Ramos (cell line): ENCODE results near the gene SORCS2.
"Not testable (repeated sequence)": the region's sequence is repeated elsewhere in the genome, so short reads cannot be mapped to it uniquely, and the experiment has no call there.

Experiments used
- in situ Hi-C: fragments of 300-500 bp; cut with MboI; formaldehyde crosslinking; loops from one replicate; pipeline ENCODE4 v1.14.3; 2022; ENCODE audit warnings: low sequenced_read_pairs; ENCODE audit not compliant: unreplicated experiment

Gene SORCS2

GRCh38 chr4:7451800-7452199, 259.5 kb downstream of the SORCS2 start:
- in situ Hi-C loops = no loop called here

DNA sequence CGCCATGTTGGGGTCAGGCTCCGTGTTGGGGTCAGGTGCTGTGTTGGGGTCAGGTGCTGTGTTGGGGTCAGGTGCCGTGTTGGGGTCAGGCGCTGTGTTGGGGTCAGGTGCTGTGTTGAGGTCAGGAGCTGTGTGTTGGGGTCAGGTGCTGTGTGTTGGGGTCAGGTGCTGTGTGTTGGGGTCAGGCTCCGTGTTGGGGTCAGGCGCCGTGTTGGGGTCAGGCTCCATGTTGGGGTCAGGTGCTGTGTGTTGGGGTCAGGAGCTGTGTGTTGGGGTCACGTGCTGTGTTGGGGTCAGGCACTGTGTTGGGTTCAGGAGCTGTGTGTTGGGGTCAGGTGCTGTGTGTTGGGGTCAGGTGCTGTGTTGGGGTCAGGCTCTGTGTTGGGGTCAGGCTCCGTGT, 260.5 kb downstream of the SORCS2 start:
- in situ Hi-C loops = not testable (repeated sequence)

DNA sequence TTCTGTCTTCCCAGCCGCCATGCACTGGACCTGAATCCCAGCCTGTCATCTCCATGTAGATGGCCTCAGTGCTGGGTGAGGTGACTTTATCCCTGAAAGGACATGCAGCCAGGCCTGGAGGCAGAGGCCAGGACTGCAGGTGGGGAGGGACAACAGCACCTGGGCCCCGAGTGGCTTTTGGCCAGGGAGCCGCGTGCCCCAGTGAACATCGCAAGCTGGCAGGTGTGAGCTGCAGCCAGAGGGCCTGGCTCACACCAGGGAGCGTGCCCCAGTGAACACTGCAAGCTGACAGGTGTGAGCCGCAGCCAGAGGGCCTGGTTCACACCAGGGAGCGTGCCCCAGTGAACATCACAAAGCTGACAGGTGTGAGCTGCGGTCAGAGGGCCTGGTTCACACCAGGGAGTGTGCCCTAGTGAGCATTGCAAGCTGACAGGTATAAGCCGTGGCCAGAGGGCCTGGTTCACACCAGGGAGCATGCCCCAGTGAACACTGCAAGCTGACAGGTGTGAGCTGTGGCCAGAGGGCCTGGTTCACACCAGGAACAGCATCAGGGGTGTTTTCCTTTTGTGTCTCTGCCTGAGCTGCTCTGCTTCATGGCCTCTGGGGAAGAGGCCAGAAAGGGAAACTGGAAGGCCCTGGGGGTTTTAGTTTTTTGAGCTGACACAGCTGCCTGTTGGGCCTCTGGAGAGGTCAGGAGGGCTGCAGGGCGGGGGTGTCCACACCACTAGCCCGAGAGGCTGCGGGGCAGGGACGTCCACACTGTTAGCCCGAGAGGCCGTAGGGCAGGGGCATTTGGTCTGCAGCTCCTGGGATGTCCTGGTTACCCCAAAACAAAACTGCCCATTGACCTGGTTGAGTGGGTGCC, 265.1 kb downstream of the SORCS2 start:
- in situ Hi-C loops = no loop called here

GRCh38 chr4:7458066-7458425, 265.7 kb downstream of the SORCS2 start:
- in situ Hi-C loops = no loop called here

DNA sequence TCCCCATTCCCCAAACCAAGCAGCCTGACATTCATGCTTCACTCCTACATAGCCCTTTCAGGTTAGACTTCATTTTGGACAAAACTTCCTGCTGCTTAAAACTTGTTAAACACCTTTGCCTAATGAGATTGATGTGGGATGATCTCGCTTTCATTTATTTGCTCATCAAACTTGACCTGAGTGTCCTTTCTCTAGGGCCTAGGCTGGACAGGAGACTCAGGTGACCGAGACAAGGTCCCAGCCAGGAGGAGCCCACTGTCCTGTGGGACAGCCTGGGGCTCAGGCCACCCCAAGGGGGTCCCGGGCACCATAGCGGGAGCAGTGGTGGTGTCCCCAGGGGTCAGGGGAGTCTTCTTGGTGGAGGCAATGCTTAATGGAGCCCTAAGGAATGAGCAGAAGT, 266.1 kb downstream of the SORCS2 start:
- in situ Hi-C loops = no loop called here

GRCh38 chr4:7459471-7459870, 267.1 kb downstream of the SORCS2 start:
- in situ Hi-C loops = no loop called here

DNA sequence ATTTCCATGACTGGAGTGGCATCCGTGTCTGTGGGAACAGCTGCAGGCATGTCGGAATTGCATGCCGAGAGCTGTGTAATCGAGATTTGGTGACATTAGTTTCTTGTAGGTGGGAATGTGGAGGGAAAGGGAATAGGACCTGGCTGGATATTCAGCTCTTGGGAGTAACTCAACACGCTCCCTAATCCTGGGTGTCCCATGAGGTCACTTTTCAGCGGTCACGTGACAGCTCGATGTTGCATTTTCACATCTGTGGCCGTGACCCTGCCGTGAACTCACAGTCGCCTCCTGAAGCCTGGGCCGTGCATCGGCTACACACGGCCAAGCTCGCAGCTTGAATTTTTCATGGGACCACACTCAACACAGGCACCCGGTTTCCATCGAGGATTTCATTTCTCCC, 268.2 kb downstream of the SORCS2 start:
- in situ Hi-C loops = no loop called here

DNA sequence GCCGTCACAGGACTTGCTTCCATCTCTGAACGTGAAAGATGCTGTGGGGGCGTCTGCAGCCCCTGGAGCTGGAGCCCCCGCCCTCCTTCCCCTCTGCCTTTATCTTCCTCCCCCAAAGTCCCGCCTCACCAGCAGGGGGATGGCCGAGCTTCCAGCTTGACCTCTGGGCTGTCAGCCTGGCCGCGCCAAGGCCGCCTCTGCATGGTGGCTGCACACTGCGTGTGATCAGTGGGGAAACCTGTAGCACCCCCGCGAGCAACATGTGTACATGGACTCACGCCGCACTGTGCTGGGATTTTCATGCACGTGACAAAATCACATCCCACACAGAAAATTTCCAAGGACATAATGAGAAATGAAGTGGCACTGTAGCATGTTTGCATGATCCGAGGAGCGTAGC, 268.9 kb downstream of the SORCS2 start:
- in situ Hi-C loops = no loop called here

- in situ Hi-C loops = no loop called here
These were observed 270.2 kb downstream of the SORCS2 start for GRCh38 chr4:7462509-7462971.

- in situ Hi-C loops = no loop called here
These were observed 271.4 kb downstream of the SORCS2 start for GRCh38 chr4:7463566-7464258.

DNA sequence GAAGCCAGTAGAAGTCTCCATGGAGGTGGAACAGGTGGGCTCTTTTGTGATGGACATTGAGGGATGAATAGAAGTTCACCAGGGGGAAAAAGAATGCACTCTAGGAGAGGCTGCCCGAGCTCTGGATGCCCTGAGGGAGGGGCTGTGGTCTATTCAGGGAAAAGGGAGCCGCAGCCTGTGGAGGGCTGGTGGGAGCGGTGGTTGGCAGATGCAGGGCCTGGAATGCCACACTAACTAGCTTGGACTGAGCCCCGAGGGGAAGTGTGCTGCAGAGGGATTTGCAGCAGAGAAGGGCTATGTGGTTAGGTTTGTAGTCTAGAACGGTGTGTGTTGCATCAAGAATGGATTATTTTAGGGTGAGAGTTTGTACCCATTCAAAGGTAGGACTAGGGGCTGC, 271.9 kb downstream of the SORCS2 start:
- in situ Hi-C loops = no loop called here

GRCh38 chr4:7465017-7465416, 272.7 kb downstream of the SORCS2 start:
- in situ Hi-C loops = no loop called here

- in situ Hi-C loops = no loop called here
These were observed 273.9 kb downstream of the SORCS2 start for GRCh38 chr4:7466215-7466614.

- in situ Hi-C loops = no loop called here
These were observed 274.6 kb downstream of the SORCS2 start for GRCh38 chr4:7466904-7467303.

DNA sequence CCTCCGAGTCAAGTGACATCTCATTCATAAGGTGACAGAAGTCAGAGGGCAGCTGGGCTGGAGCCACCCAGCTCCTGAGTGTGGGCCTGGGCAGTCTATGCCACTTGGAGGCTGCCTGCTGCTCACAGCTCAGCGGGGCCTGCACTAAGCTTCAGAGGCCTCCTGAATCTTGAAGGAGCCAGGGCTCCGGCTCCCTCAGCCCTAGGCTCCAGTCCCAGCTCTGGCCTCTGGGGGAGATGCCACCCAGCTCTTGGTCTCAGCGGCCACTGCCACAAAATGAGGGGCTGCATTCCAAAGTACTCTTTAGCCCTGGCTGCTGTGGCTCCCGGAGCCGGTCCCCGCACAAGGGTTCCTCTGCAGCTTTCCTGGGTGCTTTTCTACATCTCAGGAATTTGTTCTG, 275.1 kb downstream of the SORCS2 start:
- in situ Hi-C loops = no loop called here

- in situ Hi-C loops = no loop called here
These were observed 276.7 kb downstream of the SORCS2 start for GRCh38 chr4:7469023-7469422.

GRCh38 chr4:7470111-7470510, 277.8 kb downstream of the SORCS2 start:
- in situ Hi-C loops = no loop called here

DNA sequence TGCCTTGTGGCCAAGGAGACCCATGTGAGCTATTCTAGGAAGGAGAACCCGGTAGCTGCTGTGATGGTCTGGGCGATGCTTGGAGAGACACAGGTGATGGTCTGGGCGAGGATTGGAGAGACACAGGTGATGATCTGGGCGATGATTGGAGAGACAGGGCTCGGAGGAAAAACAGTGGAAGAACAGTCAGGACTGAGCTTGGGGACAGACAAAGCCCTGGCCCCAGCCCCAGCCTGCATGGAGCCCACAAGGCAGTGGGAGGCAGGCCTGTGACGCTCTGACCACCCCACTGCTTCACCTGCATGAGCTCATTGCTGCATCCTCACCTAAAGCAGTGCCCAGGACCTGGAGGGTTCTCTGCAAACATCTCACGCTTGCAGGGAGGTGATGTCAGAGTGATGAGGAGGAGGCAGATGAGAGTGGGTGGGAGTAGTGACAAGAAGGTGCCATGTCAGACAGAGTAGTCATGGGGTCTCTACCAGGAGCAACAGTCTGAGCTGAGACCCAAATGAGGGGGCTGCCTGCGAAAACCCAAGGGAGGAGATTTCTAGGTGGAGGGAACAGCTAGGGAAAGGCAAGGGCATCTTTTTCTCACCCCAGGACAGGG, 278.3 kb downstream of the SORCS2 start:
- in situ Hi-C loops = no loop called here

DNA sequence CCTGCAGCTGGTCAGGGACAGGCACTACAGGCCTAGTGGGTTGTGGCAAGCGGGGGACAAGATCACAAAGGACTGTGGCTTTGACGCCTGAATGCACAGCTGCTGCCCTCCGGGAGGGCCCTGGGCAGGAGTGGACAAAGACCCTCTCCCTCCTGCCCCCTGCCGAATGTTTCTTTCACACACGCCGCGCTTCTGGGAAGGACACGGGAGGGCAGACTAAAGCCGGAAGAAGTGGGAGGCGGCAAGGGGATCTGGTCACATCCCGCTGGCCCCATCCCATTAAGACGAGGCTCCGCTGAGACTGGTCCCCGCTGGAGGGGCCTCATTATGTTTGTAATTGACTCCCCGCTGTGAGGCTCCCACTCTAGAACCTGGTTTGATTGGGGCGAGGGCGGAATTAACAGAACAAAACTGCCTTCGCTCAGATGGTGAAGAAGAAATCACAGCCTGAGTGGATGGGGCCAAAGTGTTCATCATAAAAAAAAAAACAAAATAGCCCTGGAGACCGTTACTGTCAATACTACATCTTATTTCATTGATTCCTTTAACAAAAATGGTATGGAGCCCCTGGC, 280.2 kb downstream of the SORCS2 start:
- in situ Hi-C loops = no loop called here

DNA sequence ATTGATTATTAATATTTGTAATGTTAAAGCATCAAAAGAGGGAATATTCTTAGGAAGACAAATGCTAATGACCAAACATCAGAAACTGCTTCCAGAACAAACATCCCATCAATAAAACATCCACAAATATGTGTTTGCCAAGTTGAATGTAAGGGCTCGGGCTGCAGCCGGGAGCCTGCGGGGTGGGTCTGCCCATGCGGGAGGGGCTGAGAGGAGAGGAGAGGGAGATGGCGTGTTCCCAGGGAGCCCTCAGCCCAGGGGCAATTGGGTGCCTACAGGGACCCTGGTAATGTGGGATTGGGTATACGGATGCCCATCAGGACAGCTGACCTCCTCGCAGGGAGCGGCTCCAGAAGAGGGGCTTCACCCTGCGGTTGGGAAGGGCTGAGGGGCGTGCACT, 280.7 kb downstream of the SORCS2 start:
- in situ Hi-C loops = no loop called here

- in situ Hi-C loops = no loop called here
These were observed 282.0 kb downstream of the SORCS2 start for GRCh38 chr4:7474320-7474719.
